IPS-15b (cell line): ENCODE results near the gene ADAM19.

Source experiments
- H3K27me3 ChIP-seq: one replicate; pipeline ENCODE4 v1.6.1; 2013; ENCODE audit warnings: low read length; ENCODE audit not compliant: control insufficient read depth, insufficient read depth
- H3K36me3 ChIP-seq: one replicate; pipeline ENCODE4 v1.6.1; 2013; ENCODE audit warnings: low read length; ENCODE audit not compliant: control insufficient read depth, insufficient read depth
- H3K4me1 ChIP-seq: one replicate; pipeline ENCODE4 v1.6.1; 2013; ENCODE audit warnings: mild to moderate bottlenecking, low read length; ENCODE audit not compliant: control insufficient read depth, insufficient read depth
- H3K4me3 ChIP-seq: one replicate; pipeline ENCODE4 v1.5.1; 2013; ENCODE audit warnings: low read depth, low read length
- H3K9ac ChIP-seq: one replicate; pipeline ENCODE4 v1.6.1; 2013; ENCODE audit warnings: low read depth, mild to moderate bottlenecking, low read length
- H3K9me3 ChIP-seq: one replicate; pipeline ENCODE4 v1.6.1; 2013; ENCODE audit warnings: mild to moderate bottlenecking, low read length; ENCODE audit not compliant: control insufficient read depth, insufficient read depth

The ADAM19 gene

DNA sequence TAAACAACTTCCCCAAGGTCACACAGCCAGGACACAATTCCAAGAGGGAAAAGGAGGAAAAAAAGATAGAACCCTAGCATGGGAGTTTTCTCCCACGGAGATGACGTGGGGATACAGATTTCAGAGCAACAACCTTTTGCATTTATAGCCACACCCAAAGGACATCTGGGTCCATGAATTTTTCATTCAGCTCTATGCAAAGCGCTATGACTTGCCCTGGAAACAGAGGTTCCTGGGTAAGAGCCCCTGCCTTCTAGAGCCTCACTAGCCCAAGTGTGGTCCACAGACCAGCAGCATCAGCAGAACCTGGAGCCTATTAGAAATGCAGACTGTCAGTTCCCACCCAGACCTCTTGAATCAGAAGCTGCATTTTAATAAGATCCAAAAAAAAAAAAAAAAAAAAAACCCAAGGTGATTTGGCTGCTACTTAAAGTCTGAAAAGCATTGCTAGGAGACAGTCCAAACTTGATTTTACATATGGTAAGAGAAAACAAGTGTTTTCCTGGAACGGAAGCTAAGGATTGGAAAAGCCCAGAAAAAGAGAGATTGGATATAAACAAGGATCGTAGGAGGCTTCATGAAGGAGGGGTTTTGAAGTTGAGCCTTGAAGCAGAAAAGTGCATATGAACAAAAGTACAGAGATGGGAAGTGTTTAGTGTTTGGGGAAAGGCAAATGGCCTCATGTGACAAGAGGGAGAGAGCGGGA, 17.6 kb upstream of the ADAM19 start:
- no peaks in the 10 kb centered on the region for H3K4me1 ChIP-seq
- H3K4me3 ChIP-seq, result no peak overlapping the region

DNA sequence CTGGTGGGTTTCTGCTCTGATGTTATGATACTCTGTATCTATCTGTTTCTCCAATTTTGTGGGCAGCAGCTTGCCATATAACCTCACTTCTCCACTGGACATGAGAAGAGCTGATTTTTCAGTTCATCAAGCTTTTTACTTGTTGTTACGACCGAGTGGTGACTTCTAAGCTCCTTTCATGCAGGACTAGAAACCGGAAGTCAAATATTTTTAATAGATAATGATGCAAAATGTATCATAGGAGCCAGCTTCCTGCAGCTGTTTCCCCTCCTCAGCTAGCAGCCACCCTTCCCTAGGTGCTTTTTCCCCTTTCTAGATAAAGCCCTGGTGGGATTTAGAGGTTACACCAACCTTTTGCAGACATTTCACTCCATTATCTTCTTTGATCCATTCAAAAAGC, 17.0 kb upstream of the ADAM19 start:
- Histone ChIP-seq H3K36me3 (no peaks in the 10 kb centered on the region), H3K4me3 (no peak overlapping the region), H3K4me1 (no peaks in the 10 kb centered on the region), H3K27me3 (no peaks in the 10 kb centered on the region), H3K9ac (no peak overlapping the region), H3K9me3 (no peaks in the 10 kb centered on the region)

More for the DNA sequence above, 17.6 kb upstream of the ADAM19 start:
- no peaks in the 10 kb centered on the region for H3K27me3 ChIP-seq
- H3K9ac ChIP-seq, result no peak overlapping the region
- no peaks in the 10 kb centered on the region for H3K36me3 ChIP-seq
- no peaks in the 10 kb centered on the region for H3K9me3 ChIP-seq

DNA sequence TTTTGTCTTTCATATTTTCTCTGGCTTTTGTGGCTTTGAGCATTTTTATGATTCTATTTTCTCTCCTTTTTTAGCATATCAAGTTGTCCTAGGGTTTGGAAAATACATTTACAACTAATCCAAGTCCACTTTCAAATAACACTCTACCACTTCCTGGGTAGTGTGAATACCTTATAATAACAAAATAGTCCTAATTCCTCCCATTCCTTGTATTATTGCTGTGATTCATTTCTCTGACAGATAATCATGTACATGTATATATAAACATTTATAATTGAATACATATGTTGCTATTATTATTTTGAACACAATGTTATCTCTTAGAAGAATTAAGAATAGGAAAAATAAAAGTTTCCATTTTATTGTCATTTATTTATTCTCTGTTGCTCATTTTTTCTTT, 14.9 kb upstream of the ADAM19 start:
- no peak overlapping the region for H3K9ac ChIP-seq
- no peaks in the 10 kb centered on the region for H3K9me3 ChIP-seq
- H3K4me3 ChIP-seq, result no peak overlapping the region
- H3K27me3 ChIP-seq, result no peaks in the 10 kb centered on the region
- no peaks in the 10 kb centered on the region for H3K36me3 ChIP-seq
- H3K4me1 ChIP-seq, result no peaks in the 10 kb centered on the region

DNA sequence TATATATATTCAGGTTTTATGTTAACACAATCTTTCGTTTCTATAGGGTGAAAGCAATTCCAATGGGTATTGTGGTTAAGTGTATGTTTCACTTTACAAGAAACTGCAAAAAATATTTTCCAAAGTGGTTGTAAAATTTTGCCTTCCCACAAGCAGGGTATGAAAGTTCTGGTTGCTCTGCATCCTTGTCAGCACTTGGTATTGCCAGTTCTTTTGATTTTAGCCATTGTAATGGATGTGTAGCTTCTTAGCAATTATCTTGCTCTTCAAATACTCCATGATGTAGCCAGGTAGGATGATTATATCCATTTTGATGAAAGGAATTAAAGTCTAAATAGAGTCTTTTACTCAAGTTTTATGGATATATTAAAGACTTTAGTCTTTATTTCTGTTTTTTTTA, 9.1 kb upstream of the ADAM19 start:
- H3K27me3 ChIP-seq, result no peaks in the 10 kb centered on the region
- H3K36me3 ChIP-seq, result no peaks in the 10 kb centered on the region
- no peak overlapping the region for H3K9ac ChIP-seq
- H3K4me3 ChIP-seq, result no peak overlapping the region
- H3K9me3 ChIP-seq, result no peaks in the 10 kb centered on the region
- H3K4me1 ChIP-seq, result no peaks in the 10 kb centered on the region

DNA sequence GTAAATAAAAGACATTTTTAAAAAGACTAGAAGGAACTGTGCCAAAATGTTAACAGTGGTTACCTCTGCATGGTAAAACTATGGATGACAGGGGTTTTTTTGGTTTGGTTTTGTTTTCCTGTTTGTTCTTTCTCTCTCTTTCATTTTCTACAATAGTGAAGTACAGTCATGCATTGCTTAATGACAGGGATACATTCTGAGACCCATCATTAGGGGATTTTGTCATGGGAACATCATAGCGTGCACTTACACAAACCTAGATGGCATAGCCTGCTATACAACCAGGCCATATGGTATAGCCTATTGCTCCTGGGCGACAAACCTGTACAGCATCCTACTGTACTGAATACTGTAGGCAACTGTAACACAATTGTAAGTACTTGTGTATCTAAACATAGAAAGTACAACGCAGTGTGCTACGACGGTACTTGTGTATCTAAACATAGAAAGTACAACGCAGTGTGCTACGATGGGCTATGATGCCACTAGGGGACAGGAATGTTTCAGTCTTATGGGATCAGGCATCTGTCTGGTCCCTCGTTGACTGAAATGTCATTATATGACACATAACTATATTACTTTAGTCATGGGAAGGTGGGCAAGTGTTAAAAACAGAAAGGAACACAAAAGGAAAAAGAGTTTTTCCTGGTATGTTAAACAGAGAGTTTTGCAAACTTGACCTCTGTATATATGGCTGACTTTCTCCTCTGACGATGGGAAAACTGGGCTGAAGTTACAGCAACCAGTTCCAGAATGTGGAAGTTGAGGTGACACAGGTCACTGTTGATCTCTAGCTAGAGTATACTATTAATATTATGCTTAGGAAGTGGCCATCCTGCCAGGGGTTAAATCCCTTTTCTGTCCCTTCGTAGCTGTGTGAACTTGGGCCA, 7.4 kb upstream of the ADAM19 start:
- no peak overlapping the region for H3K9ac ChIP-seq
- H3K4me1 ChIP-seq, result no peaks in the 10 kb centered on the region
- no peaks in the 10 kb centered on the region for H3K36me3 ChIP-seq
- H3K27me3 ChIP-seq, result no peaks in the 10 kb centered on the region
- no peaks in the 10 kb centered on the region for H3K9me3 ChIP-seq
- no peak overlapping the region for H3K4me3 ChIP-seq

DNA sequence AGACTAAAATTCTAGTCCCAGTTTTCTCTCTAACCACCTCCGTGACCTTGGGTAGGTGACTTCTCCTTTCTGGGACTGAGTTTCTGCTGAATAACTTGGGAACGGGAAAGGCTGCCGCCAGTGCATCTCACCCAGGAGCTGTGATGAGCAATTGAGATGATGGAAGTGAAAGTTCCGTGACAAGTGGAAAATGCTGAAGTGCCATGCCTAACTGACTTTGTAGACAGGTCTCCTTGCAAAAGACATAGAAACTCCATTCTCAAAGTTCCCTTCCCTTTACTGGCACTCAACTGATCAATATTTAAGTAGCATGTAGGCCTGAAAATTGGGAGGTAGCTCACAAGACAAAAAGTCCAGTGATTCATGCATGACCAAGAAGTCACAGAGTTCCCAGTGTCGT, 6.3 kb upstream of the ADAM19 start:
- no peaks in the 10 kb centered on the region for H3K4me1 ChIP-seq
- H3K4me3 ChIP-seq, result no peak overlapping the region
- no peaks in the 10 kb centered on the region for H3K9me3 ChIP-seq
- H3K9ac ChIP-seq, result no peak overlapping the region
- H3K27me3 ChIP-seq, result peaks cover 3% of the 10 kb centered on the region
- H3K36me3 ChIP-seq, result no peaks in the 10 kb centered on the region

DNA sequence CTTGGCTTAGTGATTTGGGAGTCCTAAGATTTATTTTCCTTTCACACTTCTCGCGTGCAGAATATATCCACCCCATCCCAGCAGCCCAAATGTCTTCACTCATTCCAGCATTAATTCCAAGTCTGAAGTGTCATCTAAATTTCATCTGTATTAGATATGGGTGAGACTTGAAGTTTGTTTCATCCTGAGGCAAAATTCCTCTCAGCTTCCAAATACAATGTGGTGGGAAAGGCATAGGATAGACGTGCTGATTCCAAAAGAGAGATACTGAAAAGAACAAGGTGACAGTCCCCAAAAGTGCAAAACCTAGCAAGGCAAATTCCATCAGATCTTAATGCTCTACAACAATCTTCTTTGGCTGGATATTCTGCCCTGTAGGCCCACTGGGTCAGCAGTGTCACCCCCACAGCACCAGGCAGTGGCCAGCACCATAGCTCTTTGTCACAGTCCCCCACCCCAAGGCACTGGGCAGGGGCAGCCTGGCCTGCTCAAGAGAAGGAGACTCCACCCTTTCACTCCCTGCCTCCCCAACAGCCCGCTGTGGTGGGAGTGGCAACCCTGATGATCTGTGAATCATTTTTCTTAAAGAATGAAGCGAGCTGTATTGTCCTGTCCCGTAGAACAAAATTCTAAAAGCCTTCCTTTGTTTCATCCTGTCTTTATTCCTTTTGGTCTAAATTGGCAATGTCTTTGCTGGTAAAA, 2.7 kb upstream of the ADAM19 start:
- H3K9ac ChIP-seq, result no peak overlapping the region
- no peaks in the 10 kb centered on the region for H3K36me3 ChIP-seq
- no peaks in the 10 kb centered on the region for H3K9me3 ChIP-seq
- peaks cover 24% of the 10 kb centered on the region for H3K27me3 ChIP-seq
- peaks cover 2% of the 10 kb centered on the region for H3K4me1 ChIP-seq
- no peak overlapping the region for H3K4me3 ChIP-seq

DNA sequence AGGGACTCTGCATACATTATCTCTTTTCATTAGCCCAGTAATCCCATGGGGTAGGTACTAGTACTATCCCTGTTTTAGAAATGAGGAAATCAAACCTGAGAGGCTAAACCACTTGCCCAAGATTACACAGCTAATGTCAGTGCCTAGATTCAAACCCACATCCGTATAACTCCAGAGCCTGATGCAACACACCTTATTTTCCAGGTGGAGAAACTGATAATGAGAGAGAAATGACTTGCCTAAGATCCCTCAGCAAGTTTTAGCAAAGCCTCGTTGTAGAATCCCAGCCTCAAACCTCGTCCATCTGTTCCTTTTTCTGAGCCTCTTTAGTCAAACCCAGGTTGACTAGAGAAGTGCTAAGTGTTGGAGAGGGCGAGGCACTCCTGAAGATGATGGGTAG, 1.1 kb upstream of the ADAM19 start:
- Histone ChIP-seq H3K36me3 (no peaks in the 10 kb centered on the region), H3K27me3 (peaks cover 24% of the 10 kb centered on the region), H3K9me3 (no peaks in the 10 kb centered on the region), H3K4me3 (no peak overlapping the region), H3K9ac (no peak overlapping the region), H3K4me1 (peaks cover 2% of the 10 kb centered on the region)

DNA sequence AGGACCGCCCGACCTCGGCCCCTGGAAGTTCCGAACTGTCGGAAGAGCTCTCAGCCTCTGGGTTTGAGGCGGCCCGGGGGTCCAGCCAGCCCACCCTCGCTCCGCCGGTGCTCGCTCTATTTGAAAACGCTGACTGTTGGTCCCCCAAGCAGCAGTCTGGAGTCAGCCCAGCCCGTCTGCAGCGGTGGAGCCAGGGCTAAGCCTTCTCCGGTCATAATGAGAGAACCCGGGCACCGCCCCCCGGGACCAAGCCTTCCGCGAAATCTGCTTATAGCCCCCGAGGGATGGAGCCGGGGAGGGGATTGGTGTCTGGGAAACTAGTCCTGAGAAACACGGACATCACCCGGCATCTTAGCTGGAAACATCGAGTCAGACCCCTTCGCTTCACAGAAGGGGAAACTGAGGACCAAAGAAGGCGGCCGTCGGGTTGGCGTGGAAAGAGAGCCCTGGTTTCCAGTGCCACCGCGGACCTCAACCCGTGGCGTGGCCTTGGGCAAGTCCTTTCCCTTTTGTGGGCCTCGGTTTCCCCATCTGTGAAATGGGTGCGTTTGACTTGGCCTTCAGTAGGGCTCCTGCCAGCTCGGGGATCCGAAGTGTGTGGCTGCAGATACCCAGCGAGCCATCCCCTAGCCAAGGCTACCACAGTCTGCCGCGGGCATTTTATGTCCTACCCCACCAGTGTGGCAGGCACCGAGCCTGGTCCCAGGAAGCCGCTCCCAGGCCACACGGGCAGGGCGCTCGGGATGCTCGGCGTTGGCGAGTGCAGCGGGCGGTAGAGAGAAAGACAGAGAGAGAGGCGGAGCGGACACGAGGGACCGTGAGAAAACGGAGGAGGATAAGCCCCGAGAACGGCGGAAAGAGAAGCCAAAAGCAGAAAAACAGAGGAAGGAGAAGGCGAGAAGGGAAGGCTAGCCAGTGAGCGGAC, 857 bp downstream of the ADAM19 start:
- Histone ChIP-seq H3K4me3 (peak overlapping the region; percentile 68), H3K4me1 (peaks cover 4% of the 10 kb centered on the region), H3K36me3 (no peaks in the 10 kb centered on the region), H3K9me3 (no peaks in the 10 kb centered on the region), H3K27me3 (peaks cover 24% of the 10 kb centered on the region), H3K9ac (no peak overlapping the region)

DNA sequence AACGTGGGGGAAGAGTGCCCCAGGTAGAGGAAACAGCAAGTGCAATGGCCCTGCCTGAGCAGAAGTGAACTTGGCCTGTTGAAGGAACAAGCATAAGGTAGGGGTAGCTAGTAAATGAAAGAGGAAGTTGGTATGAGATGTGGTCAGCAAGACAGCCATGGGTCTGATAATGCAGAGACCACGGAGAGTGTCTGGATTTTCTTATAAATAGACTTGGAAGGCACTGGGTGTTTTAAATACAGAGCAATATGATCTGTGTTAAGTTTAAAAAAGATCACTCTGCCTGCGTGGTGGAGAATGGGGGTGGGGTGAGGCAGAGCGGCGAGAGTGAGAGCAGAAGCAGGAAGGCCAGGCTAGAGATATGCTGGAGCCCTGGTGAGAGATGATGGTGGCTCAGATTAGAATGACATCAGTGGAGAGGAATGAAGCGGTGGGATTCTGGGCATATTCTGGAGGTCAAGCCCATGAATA, 4.2 kb downstream of the ADAM19 start:
- Histone ChIP-seq H3K27me3 (peaks cover 17% of the 10 kb centered on the region), H3K9ac (no peak overlapping the region), H3K4me3 (no peak overlapping the region), H3K36me3 (no peaks in the 10 kb centered on the region), H3K9me3 (no peaks in the 10 kb centered on the region), H3K4me1 (peaks cover 2% of the 10 kb centered on the region)
